Parathyroid adenoma (tissue), 2 donors: Measurements from ENCODE around the gene AGAP1.

Source experiments
- H2AFZ ChIP-seq: fragments of 300-600 bp; sonication (generic); one replicate; pipeline ENCODE4 v1.7.0; 2017; ENCODE audit warnings: antibody characterized with exemption, mild to moderate bottlenecking
- H3K27ac ChIP-seq: fragments of 300-600 bp; sonication (generic); one replicate; pipeline ENCODE4 v1.7.0; 2017
- H3K27me3 ChIP-seq: fragments of 300-600 bp; sonication (generic); one replicate; pipeline ENCODE4 v1.7.0; 2017; ENCODE audit warnings: low read length; ENCODE audit not compliant: control insufficient read depth, insufficient read depth
- H3K36me3 ChIP-seq: fragments of 300-600 bp; sonication (generic); one replicate; pipeline ENCODE4 v1.7.0; 2017; ENCODE audit warnings: low read length; ENCODE audit not compliant: control insufficient read depth, insufficient read depth
- H3K4me1 ChIP-seq: fragments of 300-600 bp; sonication (generic); one replicate; pipeline ENCODE4 v1.7.0; 2017; ENCODE audit warnings: control low read depth
- H3K4me2 ChIP-seq: fragments of 300-600 bp; sonication (generic); one replicate; pipeline ENCODE4 v1.7.0; 2017; ENCODE audit warnings: low read length
- H3K4me3 ChIP-seq: fragments of 300-600 bp; sonication (generic); one replicate; pipeline ENCODE4 v1.7.0; 2017; ENCODE audit warnings: low read depth, low read length
- H3K79me2 ChIP-seq: fragments of 300-600 bp; sonication (generic); one replicate; pipeline ENCODE4 v1.7.0; 2017; ENCODE audit warnings: control low read depth
- H3K9ac ChIP-seq: fragments of 300-600 bp; sonication (generic); one replicate; pipeline ENCODE4 v1.7.0; 2017; ENCODE audit warnings: mild to moderate bottlenecking
- H3K9me3 ChIP-seq: fragments of 300-600 bp; sonication (generic); one replicate; pipeline ENCODE4 v1.7.0; 2017; ENCODE audit warnings: low read length; ENCODE audit not compliant: control insufficient read depth
- TF ChIP-seq, protein P1 (sequence below): fragments of 300-600 bp; sonication (generic); IDR thresholded peaks from one replicate; pipeline ENCODE4 v1.7.0; 2017; ENCODE audit warnings: antibody characterized with exemption, mild to moderate bottlenecking
- donor health status: primary hyperparathyroidism.

Gene AGAP1

DNA sequence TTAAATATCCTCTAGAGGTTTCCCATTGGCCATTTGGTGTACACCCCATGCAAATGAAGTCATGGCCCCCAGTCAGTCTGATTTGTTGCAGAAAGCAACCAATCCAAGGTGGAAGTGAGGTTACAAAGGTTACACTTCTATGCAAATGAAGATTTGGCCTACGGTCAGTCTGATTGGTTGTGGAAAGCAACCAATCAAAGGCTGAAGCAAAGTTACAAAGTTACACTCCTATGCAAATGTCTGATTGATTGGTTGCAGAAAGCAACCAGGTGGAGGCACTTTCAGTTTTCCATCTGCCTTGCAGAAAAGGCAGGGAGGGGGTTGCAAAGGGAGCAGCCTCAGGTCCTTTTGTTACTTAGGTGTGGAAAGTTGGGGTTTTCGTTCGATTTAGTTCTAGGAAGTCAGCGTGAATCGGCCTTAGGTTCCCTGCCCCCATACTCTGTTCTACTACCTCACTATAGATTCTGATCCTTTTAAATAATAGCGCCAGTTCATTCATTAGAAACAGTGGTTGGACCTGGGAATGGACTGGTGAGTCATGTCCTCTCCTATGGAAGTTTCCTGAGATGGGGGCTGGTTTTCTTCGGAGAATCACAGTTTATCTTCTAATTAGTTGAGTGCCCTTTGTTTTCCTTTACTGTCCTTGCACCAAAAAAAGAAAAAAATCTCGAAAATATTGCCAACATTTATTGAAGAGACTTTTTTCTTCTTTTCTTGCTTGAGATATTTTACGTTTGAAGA is 279.5 kb downstream of the AGAP1 start:
- H3K9me3 ChIP-seq = no peaks in the 10 kb centered on the region
- no peaks in the 10 kb centered on the region for H3K79me2 ChIP-seq
- no peaks in the 10 kb centered on the region for H3K27me3 ChIP-seq
- no peak overlapping the region for H3K4me3 ChIP-seq
- TF ChIP-seq, protein P1, sequence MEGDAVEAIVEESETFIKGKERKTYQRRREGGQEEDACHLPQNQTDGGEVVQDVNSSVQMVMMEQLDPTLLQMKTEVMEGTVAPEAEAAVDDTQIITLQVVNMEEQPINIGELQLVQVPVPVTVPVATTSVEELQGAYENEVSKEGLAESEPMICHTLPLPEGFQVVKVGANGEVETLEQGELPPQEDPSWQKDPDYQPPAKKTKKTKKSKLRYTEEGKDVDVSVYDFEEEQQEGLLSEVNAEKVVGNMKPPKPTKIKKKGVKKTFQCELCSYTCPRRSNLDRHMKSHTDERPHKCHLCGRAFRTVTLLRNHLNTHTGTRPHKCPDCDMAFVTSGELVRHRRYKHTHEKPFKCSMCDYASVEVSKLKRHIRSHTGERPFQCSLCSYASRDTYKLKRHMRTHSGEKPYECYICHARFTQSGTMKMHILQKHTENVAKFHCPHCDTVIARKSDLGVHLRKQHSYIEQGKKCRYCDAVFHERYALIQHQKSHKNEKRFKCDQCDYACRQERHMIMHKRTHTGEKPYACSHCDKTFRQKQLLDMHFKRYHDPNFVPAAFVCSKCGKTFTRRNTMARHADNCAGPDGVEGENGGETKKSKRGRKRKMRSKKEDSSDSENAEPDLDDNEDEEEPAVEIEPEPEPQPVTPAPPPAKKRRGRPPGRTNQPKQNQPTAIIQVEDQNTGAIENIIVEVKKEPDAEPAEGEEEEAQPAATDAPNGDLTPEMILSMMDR = no peak
- H3K36me3 ChIP-seq = no peaks in the 10 kb centered on the region
- H2AFZ ChIP-seq = no peak overlapping the region
- H3K27ac ChIP-seq = no peak overlapping the region
- no peak overlapping the region for H3K9ac ChIP-seq
- no peaks in the 10 kb centered on the region for H3K4me1 ChIP-seq
- H3K4me2 ChIP-seq = no peak overlapping the region

DNA sequence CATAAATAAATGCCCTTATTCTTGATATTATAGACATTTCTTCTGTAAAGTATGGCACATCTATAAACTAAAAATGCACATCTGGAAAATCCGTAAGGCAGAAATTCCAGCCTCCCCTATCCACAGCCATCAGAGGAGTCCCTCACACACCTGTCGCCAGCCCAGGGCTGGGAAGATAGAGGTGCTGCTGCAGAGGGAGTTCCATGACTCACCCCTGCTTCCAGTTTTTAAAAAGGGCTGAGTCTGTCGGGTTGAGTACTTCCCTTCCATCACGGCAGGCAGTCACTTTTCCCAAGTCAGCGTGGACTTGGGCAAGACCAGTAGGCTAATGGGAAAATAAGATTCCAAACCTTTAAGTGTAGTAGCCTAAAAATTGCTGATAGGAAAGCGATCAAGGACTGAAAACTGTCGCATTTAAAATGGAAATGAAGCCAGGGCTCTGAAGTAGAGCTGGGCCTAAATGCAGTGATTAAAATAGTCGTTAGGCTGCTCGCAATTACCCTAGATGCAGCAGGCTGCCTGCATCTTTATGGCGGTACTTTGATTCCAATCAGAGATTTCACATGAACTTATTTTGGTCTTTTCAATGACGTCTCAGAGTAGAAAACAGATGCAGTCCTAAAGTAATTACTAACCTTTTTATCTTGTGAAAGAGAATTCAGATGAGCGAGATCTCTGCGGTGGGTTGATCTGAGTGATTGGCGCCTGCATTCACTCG is 280.5 kb downstream of the AGAP1 start:
- no peak overlapping the region for H3K4me3 ChIP-seq
- no peaks in the 10 kb centered on the region for H3K79me2 ChIP-seq
- H3K36me3 ChIP-seq = no peaks in the 10 kb centered on the region
- no peaks in the 10 kb centered on the region for H3K4me1 ChIP-seq
- no peaks in the 10 kb centered on the region for H3K9me3 ChIP-seq
- no peak overlapping the region for H3K27ac ChIP-seq
- no peak overlapping the region for H3K4me2 ChIP-seq
- no peak overlapping the region for H3K9ac ChIP-seq
- TF ChIP-seq, protein P1 = no peak
- H3K27me3 ChIP-seq = no peaks in the 10 kb centered on the region
- H2AFZ ChIP-seq = no peak overlapping the region

DNA sequence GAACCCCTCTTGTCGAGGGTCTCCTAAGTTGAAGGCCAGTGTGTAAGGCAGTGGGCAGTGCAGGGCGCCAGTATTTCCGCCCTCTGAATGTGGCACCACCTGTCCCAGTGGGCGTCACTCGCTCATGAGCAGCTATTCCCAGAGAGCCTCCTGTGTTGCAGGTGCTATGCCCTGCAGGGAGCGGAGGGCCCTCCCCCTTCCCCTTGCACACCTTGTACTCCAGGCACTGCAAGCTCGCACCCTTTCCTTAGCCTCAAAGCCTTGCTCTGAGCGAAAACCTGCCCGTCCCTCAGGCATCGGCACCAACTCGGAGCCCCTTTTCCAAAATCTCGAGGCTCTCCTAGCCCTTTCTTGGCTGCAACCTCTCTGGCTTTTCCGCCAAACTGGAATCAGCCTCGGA is 282.7 kb downstream of the AGAP1 start:
- Histone ChIP-seq H3K27ac (no peak overlapping the region), H3K9ac (no peak overlapping the region), H3K9me3 (no peaks in the 10 kb centered on the region), H2AFZ (no peak overlapping the region), H3K36me3 (no peaks in the 10 kb centered on the region), H3K27me3 (no peaks in the 10 kb centered on the region), H3K4me2 (no peak overlapping the region), H3K4me3 (no peak overlapping the region), H3K4me1 (no peaks in the 10 kb centered on the region), H3K79me2 (no peaks in the 10 kb centered on the region)
- TF ChIP-seq, protein P1 = no peak

- Histone ChIP-seq H3K9ac (no peak overlapping the region), H3K9me3 (no peaks in the 10 kb centered on the region), H3K4me3 (no peak overlapping the region), H3K36me3 (no peaks in the 10 kb centered on the region), H3K4me1 (no peaks in the 10 kb centered on the region), H3K27me3 (no peaks in the 10 kb centered on the region), H3K79me2 (no peaks in the 10 kb centered on the region), H3K4me2 (no peak overlapping the region), H2AFZ (no peak overlapping the region), H3K27ac (no peak overlapping the region)
- TF ChIP-seq, protein P1 = peak; percentile 85
Observed at GRCh38 chr2:235779444-235779896, 285.6 kb downstream of the AGAP1 start.
